ENCODE measurements around the gene PHTF2.
"Not testable (repeated sequence)": the region's sequence is repeated elsewhere in the genome, so short reads cannot be mapped to it uniquely, and the experiment has no call there.

Gene PHTF2

DNA sequence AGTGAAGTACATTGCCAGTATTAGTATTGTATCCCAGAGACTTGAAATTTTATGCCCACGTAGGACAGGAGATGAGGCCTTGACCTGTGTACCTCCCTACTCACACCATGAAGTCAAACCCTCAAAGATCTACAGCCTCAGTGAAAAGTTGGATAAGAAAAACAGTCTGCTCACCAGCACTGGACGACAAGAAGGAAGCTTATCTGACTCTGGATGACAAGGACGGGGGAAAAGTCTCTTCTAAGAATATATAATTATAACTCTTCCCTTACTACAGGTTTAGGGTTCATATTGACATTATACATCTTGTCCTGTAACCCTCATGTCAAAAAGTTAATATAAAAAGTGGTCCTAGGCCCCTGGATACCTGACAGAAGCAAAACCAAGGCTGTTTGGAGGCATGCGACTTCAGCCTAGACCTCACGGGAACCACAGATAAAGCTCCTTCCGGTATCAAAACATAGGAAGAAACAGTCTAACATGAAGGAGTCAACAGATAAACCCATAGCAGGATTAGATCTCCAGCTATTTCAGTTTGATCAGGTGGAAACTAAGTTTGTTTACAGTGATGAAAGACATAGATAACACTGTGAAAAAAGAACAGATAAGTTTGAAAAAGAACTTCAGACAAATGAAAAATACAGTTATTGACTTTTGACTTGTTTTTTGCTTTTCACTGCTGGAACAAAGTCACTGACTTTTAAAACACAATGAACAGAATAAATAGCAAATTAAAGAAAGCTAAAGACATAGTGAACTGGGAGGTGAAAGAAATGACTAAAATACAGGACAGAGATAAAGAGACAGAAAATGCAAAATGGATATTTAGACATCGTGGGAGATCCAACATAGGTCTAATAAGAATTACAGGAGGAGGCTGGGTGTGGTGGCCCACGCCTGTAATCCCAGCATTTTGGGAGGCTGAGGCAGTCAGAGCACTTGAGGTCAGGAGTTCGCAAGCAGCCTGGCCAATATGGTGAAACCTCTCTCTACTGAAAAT lies 145.9 kb downstream of the PHTF2 start:
- DNase-seq: no peak

DNA sequence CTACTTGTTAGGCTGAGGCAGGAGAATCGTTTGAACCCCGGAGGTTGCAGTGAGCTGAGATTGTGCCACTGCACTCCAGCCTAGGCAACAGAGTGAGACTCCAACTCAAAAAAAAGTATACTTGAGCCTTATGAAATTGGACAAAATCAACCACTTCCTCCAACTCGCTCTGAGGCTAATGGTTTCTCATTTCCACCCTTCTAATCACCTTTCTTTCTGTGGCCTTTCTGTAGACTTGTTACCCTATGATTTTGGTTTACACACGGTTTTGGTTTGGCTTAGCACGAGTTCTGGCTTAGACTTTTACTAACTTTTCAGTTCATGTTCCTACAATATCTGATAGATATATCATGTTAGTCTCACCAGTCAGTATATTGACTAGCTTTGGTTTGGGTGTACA lies 152.0 kb downstream of the PHTF2 start:
- no peak for DNase-seq

GRCh38 chr7:77954773-77955555 lies 156.4 kb downstream of the PHTF2 start:
- no peak for DNase-seq

GRCh38 chr7:77958436-77958835 lies 159.9 kb downstream of the PHTF2 start:
- no peak for DNase-seq

DNA sequence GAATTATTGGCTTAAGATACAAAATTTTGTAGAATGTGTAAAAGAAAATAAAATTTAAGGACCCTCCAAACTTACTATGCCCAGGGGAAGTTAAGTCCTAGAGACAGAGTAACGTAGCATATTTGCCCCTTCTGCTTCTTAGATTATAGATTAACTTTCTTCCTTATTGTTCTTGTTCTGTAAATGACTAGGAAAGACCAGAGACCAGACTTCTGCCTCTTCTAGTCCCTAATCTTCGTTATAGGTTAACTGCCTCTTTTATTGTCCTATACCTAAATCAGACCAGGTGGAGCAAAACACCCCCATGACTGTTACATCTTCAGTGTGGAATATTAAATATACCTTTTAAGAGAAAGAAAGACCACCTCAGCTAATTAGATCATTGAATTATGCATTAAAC lies 160.5 kb downstream of the PHTF2 start:
- no peak for DNase-seq

DNA sequence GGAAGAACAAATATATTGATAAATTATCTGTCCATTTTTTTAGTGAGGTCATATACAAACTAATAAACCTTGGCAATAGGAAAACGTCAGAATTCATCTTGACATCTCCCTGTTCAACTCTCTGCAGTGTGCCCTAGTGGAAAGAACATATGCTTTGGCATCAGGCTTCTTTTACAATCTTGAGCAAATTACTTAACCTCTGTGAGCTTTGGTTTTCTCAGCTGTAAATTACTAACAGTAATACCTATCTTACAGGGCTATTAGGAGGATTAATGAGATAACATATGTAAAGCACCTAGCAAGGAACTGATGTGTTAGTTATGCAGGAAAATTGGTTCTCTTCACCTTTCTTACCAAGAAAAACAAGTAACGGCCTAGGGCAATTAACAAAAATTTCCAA lies 161.8 kb downstream of the PHTF2 start:
- DNase-seq: no peak

DNA sequence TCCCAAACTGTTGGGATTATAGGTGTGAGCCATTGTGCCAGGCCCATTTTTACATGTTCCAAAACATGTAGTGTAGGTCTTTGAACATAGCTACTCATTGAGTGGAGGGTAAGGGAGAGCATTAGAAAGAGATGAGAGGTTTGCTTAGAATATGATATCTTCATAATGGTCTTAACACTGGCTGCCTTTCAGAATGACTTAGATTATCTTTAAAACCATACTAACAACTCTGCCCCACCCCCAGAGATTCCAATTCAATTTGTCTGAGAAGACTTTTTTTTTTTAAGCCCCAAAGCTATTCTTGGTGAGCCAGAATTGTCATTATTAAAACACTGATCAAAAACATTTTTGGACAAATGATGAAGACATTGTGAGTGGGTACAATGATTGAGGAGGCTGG lies 168.9 kb downstream of the PHTF2 start:
- DNase-seq: no peak

DNA sequence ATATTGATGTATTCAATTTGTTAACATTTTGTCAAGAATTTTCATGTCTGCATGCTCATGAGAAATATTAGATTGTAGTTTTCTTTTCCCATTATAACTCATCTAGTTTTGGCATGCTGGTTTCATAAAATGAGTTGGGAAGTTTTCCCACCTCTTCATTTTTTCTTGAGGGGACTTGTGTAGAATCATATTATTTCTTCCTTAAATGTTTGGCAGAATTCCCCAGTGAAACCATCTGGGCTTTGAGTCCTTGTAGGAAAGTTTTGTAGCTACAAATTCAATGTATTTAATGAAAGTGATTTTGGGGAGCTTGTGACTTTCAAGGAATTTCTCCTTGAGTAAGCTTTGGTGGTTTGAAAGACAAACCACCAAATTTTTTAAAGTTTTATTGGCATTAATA lies 173.2 kb downstream of the PHTF2 start:
- no peak for DNase-seq

DNA sequence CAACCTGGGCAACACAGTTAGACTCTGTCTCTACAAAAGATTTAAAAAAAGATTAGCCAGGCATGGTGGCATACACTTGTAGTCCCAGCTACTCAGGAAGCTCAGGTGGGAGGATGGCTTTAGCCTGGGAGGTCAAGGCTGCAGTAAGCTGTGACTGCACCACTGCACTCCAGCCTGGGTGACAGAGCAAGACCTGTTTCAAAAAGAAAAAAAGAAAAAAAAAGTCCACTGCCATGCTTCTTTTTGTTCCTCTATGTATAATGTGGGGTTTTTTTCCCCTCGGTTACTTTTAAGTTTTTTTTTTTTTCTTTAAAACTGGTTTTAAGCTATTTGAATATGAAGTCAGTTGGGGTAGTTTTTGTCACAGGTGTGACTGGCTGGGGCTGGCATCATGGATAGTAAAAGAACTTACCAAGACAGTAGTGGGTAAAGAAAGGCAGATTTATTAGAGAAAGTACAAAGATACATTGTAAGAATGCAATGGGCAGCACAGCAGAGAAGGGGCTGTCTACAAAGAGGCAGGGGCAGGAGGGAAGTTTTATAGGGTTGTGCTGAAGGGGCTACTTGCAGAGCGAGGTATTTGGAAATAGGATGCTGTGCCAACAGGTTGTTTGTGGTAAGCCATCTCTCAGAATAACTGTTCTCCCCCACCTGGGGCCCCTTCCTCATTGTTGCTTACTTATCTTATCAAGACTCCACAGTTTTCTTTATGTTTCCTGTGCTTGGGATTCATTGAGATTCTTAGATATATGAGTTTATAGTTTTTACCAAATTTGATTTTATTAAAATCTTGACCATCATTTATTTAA lies 177.3 kb downstream of the PHTF2 start:
- DNase-seq: no peak

- no peak for DNase-seq
Measured at GRCh38 chr7:77979219-77979618, 180.6 kb downstream of the PHTF2 start.

DNA sequence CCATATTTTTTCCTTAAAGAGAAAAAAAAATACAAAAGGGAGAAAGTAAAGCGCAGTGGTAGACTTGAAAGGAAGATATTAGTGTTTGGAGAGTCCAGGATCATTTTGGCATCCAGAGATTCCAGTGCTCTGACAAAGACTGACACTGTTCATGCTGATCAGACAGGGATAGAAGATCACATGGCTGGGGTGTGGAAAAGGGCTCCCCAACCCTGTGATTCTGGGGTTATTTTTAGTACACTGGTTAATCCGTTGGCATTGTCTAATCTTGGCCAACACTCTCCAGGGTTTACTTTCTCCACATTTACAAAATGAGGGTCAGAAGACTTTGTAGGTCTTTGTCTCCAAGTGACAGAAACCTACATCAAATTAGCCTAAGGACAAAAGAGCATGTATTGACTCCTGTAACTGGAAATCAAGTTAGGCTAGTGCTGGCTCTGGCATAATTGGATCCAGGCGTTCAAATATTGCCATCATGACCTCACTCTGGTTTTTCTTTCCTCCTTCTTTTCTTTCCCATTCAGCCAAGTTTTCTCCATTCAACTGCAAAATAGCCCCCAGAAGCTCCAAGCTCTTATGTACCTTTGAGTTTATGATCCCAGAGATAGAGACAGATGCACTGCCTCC lies 181.6 kb downstream of the PHTF2 start:
- no peak for DNase-seq

GRCh38 chr7:77982926-77983550 lies 184.5 kb downstream of the PHTF2 start:
- DNase-seq: no peak

DNA sequence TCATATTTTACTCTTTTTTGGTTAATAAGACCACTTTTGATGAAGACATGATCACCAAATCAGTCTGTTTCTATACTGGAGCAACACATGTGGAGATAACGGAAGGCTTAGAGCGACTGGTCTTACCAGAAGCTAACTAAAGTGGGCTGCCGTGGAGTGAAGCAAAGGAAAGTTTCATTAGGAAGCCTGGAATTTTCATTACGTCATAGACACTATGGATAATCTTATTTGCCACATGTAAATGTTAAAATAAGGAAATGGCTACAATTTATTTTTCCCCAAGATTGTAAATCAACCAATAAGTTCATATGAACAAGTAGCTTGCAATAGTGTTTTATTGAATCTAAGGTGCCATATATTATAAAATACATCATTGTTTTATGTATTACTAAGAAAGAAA lies 185.4 kb downstream of the PHTF2 start:
- no peak for DNase-seq

GRCh38 chr7:77985232-77985973 lies 186.8 kb downstream of the PHTF2 start:
- no peak for DNase-seq

DNA sequence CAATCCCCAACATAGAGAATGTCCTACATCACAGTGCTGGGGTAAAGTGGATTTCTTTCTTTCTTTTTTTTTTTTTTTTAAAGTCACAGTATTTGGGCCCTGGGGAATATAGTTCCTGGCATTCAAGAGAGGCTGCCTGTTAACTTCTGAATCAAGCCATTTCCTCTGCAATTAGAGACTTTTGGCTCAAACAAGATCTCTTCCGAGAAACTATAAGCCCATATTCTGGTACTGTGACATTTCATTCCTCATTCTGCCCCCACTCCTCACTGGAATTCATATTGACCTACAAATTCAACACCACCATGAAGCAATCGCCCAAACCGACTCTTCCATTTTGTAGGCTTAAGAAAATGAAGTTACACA lies 187.4 kb downstream of the PHTF2 start:
- DNase-seq: no peak

GRCh38 chr7:77989981-77990566 lies 191.5 kb downstream of the PHTF2 start:
- no peak for DNase-seq

DNA sequence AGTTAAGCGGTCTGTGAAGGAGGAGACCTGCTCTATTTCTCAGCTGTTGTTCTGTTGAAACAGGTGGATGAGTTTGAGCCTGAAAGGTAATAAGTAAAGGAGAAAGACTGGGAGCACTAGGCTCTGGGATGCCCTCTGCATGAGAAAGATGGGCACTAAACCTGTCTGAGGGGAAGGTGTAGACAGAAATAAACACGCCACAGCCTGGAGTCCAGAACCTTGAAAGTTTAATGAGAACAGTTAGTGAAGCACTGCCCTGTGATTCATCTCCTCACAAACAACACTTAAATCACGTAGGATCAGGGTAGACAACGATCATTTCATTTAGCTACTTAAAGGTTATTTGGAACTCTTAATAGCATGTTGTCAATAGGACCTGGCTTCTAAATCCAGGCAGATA lies 193.1 kb downstream of the PHTF2 start:
- no peak for DNase-seq

DNA sequence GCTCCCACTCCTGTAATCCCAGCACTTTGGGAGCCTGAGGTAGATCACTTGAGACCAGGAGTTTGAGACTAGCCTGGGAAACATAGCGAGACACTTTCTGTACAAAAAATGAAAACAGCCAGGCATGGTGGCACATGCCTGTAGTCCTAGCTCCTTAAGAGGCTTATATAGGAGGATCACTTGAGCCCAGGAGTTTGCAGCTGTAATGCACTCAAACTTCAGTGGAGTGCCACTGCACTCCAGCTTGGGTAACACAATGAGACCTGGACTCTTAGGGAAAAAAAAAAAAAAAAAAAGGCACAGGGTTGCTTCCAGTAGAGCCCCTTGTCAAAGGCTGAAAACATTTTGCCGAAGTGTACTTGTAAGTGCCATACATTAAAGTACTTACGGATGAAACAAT lies 195.3 kb downstream of the PHTF2 start:
- DNase-seq: no peak

GRCh38 chr7:77995717-77996116 lies 197.1 kb downstream of the PHTF2 start:
- DNase-seq: no peak

- not testable (repeated sequence) for DNase-seq
Measured at GRCh38 chr7:77999168-77999567, 200.6 kb downstream of the PHTF2 start.

DNA sequence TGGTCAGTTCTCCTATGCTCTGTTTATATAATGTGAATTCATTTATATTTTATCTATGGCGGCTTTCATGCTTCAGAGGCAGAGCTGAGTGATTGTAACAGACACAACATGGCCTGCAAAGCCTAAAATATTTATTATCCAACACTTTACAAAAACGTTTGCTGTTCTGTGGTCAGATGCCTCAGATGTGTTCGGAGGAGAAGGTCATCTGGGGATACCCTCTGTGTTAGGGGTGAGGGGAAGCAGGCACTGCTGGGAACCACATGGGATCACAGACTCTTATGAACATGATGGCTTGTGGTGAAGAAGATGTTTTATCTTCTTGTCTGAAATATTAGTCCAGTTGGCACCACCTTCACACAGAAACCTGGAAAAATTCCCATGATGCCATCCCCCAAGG lies 203.4 kb downstream of the PHTF2 start:
- no peak for DNase-seq
